Cardiac fibroblast (primary cell): ENCODE data around the gene ZNF214.
A peak's percentile ranks its signal among the peaks of the same experiment; 100 is the strongest.

ENCODE experiments used
- DNase-seq, 2 donors: peaks; one replicate each; pipeline versions ENCODE4 v3.0.0 to v3.0.0-alpha.2; 2010; ENCODE audit warnings: low read depth in 2 of 2
- H3K4me3 ChIP-seq, 2 donors: replicated peaks in 1 of 2; 1 replicate in 1 of 2; 2 replicates in 1 of 2; pipeline ENCODE4 v1.5.1; 2011; ENCODE audit warnings: low read depth in 2 of 2, low read length in 2 of 2, mild to moderate bottlenecking in 2 of 2, moderate library complexity in 1 of 2
- TF ChIP-seq, protein P1 (sequence below): IDR thresholded peaks from one replicate; pipeline ENCODE4 v1.5.1; 2011; ENCODE audit warnings: low read depth, mild to moderate bottlenecking, low read length, inconsistent platforms

ZNF214 gene

DNA sequence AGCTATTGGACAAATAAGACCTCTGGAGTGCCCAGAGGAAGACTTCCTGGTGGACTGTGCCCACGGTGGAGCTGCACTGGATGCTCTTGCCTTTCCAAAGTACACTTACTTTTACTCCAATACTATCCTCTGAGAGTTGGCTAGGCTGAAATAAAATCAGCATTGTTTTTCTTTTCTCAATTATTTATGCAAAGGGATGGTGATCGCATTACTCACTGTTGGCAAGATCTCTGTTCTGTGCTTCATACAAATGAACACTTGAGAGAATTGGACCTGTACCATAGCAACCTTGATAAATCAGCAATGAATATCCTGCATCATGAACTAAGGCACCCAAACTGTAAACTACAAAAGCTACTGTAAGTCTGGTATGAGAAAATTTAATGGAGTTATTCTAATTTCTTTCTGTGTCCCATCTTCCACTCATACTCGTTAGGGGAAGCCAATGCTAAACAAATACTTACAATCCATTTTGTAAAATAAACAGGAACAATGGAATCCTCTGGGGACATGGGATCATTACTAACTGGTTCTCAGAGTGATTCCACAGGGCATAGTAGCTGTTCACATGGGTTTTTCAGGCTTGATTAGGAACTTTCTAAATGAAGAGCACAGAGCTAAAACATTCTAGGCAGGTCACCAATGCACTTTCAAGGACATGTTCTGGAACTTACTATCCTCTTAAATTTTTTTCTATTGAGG, 26.5 kb upstream of the ZNF214 start:
- DNase-seq = peak; percentile 51 to 85
- TF ChIP-seq, protein P1, sequence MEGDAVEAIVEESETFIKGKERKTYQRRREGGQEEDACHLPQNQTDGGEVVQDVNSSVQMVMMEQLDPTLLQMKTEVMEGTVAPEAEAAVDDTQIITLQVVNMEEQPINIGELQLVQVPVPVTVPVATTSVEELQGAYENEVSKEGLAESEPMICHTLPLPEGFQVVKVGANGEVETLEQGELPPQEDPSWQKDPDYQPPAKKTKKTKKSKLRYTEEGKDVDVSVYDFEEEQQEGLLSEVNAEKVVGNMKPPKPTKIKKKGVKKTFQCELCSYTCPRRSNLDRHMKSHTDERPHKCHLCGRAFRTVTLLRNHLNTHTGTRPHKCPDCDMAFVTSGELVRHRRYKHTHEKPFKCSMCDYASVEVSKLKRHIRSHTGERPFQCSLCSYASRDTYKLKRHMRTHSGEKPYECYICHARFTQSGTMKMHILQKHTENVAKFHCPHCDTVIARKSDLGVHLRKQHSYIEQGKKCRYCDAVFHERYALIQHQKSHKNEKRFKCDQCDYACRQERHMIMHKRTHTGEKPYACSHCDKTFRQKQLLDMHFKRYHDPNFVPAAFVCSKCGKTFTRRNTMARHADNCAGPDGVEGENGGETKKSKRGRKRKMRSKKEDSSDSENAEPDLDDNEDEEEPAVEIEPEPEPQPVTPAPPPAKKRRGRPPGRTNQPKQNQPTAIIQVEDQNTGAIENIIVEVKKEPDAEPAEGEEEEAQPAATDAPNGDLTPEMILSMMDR = no peak
- no peak overlapping the region for H3K4me3 ChIP-seq

DNA sequence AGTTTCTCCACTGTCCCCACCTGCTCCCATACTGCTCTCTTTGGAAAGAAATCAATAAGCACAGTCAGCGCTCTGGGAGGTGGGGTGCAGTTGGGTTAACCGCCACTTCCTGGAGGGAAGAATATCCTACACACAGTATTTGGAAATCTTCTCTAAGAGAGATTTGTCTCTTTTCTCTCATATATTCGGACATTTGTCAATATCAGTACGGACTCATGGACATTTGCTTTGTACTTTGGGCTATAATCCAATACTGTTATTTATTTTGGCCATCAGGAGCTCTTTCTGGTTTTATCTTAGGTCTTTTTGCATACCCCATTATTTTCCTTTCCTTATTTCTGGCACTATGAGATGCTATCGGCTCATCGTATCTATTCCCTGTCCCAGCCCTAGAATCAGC, 13.9 kb upstream of the ZNF214 start:
- TF ChIP-seq, protein P1 = no peak
- no peak for DNase-seq
- no peak overlapping the region for H3K4me3 ChIP-seq

DNA sequence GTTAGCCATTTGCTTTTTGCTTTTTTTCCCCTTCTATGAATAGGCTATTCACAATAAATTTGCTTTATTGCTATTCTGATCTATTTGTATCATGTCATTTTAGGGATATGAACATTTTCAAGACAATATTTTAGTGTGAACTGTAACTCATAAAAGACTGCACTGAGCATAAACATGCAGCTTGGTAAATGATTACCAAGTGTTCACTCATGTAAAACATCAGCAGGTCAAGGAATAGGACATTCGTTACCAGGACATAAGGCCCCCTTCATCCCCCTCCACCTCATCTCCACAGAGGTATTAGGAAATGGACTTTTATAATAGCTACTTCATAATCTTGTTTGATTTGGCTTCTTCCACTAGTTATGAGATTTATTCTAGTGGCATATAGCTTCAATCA, 12.5 kb upstream of the ZNF214 start:
- TF ChIP-seq, protein P1 = no peak

DNA sequence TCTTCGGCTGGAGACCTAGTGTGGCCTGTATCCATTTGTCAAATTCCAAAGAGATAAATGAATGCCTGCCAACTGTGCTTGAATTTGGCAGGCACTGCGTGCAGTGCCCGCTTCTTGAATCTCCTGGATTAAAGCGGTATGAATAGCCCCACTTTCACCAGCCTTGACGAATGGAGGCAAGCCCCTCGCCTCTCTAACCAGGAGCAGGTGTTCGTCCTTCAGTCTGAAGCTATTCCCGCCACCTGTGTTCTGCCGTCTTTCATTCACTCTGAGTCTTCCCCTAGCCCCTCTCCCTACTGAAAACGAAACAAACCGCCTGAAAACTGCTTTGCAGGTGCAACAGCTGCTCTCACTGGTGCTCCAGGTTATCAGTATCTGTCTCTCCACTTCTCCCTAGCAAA, 11.3 kb upstream of the ZNF214 start:
- H3K4me3 ChIP-seq = no peak overlapping the region
- TF ChIP-seq, protein P1 = no peak
- no peak for DNase-seq

More for the DNA sequence above, 12.5 kb upstream of the ZNF214 start:
- DNase-seq = no peak
- H3K4me3 ChIP-seq = no peak overlapping the region

DNA sequence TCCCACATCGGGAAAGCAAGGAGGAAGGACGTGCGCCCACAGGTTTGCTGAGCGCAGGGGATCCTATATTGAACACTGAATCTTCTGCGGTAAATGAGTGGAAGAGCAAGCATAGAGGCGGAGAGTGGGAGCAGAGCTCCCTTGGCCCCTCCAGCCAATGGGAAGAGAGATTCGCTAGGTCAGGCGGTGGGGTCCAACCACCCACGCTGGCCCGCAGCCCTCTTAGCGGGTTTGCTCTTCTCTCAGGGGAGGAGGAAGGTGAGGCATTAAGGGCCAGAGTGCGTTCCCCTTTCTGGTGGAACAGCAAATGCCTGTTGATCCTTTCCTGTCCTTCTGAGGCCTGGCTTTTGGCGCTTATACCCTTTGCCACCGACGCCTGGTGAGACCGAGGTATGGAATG, 10.7 kb upstream of the ZNF214 start:
- no peak for DNase-seq
- no peak overlapping the region for H3K4me3 ChIP-seq
- TF ChIP-seq, protein P1 = no peak

DNA sequence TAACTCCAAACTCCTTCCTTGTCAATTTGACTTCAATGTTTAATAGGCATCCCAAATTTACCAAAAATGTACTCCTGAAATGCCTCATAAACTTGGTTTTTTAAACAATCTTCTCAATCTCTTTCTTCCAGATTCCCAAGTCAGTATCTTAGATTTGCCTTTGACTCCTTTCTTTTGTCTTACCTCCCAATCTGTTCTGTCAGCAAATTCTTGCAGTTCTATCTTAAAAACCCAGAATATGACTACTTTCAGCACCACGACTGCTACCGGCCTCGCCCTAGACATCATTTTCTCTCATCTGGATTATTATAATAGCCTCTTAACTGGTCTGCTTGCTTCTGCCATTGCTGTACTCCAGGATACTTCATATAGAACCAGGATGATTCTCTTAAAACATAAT, 8.0 kb upstream of the ZNF214 start:
- no peak for DNase-seq
- no peak overlapping the region for H3K4me3 ChIP-seq
- TF ChIP-seq, protein P1 = no peak

DNA sequence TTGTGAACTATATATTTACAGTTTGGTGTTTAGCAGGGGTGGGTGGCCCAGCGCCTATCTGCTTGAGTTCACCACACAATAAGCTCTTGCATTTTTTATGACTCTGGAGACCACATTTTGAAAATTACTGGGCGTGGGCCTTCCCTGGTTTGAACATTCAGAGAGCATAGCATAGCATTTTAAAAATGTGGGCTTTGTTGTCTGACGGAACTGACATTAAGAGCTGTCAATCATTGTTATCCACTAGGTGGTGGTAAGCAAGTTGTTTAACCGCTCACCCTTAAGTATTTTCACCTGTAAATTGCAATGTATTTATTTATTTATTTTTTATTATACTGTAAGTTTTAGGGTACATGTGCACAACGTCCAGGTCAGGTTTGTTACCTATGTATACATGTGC, 1.2 kb upstream of the ZNF214 start:
- DNase-seq = no peak
- no peak overlapping the region for H3K4me3 ChIP-seq
- TF ChIP-seq, protein P1 = no peak
